HCT116 (cell line): ENCODE data around the gene OIT3. TPM values are rescaled to one million over a fixed set of nuclear protein-coding genes. Genes with fewer than 3 reads are reported as not detected.

Source experiments
- ATAC-seq: fragments of 200-7000 bp; cut with Tn5 transposase; 2 replicates; pipeline ENCODE4 v1.9.1; 2020; ENCODE audit warnings: mild to moderate bottlenecking, moderate library complexity
- BruUV-seq: library from RNA; stranded (reverse); fragments of 400-500 nt; replicated peaks from 2 replicates; lab custom pipeline; 2021; lab: Mats Ljungman, UMichigan
- CTCF ChIA-PET: fragments of 300-600 bp; sonication (Branson Sonifier 250); formaldehyde crosslinking; loops from one replicate; lab custom pipeline; 2021; ENCODE audit warnings: antibody characterized with exemption; lab: Charles Lee
- POLR2A ChIA-PET: fragments of 300-600, 350-600 bp; sonication (Branson Sonifier 250); formaldehyde crosslinking; loops from one replicate; lab custom pipeline; 2021; ENCODE audit warnings: antibody characterized with exemption; lab: Charles Lee
- RAD21 ChIA-PET, 2 experiments: fragments of 300-600 bp; sonication (Branson Sonifier 250); formaldehyde crosslinking; loops; one replicate each; lab custom pipeline; 2023; ENCODE audit warnings: low total read pairs in 2 of 2; ENCODE audit not compliant: uncharacterized antibody in 2 of 2, unreplicated experiment in 2 of 2, low non-redundant PET in 1 of 2; lab: Charles Lee
- DNase-seq: peaks from one replicate; pipeline ENCODE4 v3.0.0-alpha.2; 2010; ENCODE audit warnings: low read depth, low spot score
- H2AFZ ChIP-seq: fragments of 200-600 bp; shearing (Covaris generic), sonication (generic); 2 replicates; pipeline ENCODE4 v1.6.1; 2017; ENCODE audit warnings: low read depth, mixed run types, mixed read lengths, antibody characterized with exemption, low read length; ENCODE audit not compliant: poor library complexity, severe bottlenecking
- H3K27ac ChIP-seq: 2 replicates; pipeline ENCODE4 v1.5.1; 2012; ENCODE audit warnings: low read depth, low read length
- H3K27me3 ChIP-seq: fragments of 200-600 bp; sonication (generic); 2 replicates; pipeline ENCODE4 v1.6.1; 2016; ENCODE audit warnings: mixed run types, low read length, mixed read lengths; ENCODE audit not compliant: insufficient read depth
- H3K36me3 ChIP-seq, 2 experiments: fragments of 200-500 bp in 1 of 2; fragments of 200-600 bp in 1 of 2; sonication (Bioruptor generic) in 1 of 2; sonication (generic) in 1 of 2; 2 replicates each; pipeline versions ENCODE4 v1.5.1 to v1.6.1; 2014 to 2016; ENCODE audit warnings: low read length in 2 of 2, inconsistent platforms in 1 of 2, mixed read lengths in 1 of 2, mixed run types in 1 of 2; ENCODE audit not compliant: insufficient read depth in 2 of 2, control insufficient read depth in 1 of 2
- H3K4me1 ChIP-seq, 2 experiments: fragments of 200-600 bp in 1 of 2; sonication (generic) in 1 of 2; 2 replicates each; pipeline versions ENCODE4 v1.5.1 to v1.6.1; 2012 to 2017; ENCODE audit warnings: low read length in 2 of 2, inconsistent platforms in 1 of 2, mild to moderate bottlenecking in 1 of 2, mixed read lengths in 1 of 2, mixed run types in 1 of 2, moderate library complexity in 1 of 2; ENCODE audit not compliant: insufficient read depth in 2 of 2, control insufficient read depth in 1 of 2
- H3K4me2 ChIP-seq: fragments of 200-600 bp; sonication (generic); 2 replicates; pipeline ENCODE4 v1.6.1; 2017; ENCODE audit warnings: mixed run types, low read length, mixed read lengths
- H3K4me3 ChIP-seq, 2 experiments: fragments of 200-600 bp in 1 of 2; sonication (generic) in 1 of 2; replicated peaks in 1 of 2; 2 replicates each; pipeline ENCODE4 v1.5.1; 2011 to 2016; ENCODE audit warnings: low read length in 2 of 2, control low read depth in 1 of 2, low read depth in 1 of 2, mild to moderate bottlenecking in 1 of 2, mixed read lengths in 1 of 2, mixed run types in 1 of 2
- H3K79me2 ChIP-seq: fragments of 200-600 bp; sonication (generic); 2 replicates; pipeline ENCODE4 v1.6.1; 2017; ENCODE audit warnings: mild to moderate bottlenecking, mixed run types, low read length, moderate library complexity, mixed read lengths; ENCODE audit not compliant: insufficient read depth
- H3K9ac ChIP-seq: fragments of 200-600 bp; sonication (generic); 2 replicates; pipeline ENCODE4 v1.6.1; 2016; ENCODE audit warnings: low read length, mixed read lengths
- H3K9me2 ChIP-seq: fragments of 200-600 bp; sonication (generic), shearing (Covaris generic); 2 replicates; pipeline ENCODE4 v1.6.1; 2017; ENCODE audit warnings: mixed run types, mild to moderate bottlenecking, moderate library complexity; ENCODE audit not compliant: insufficient read depth
- H3K9me3 ChIP-seq, 2 experiments: fragments of 200-500 bp in 1 of 2; fragments of 200-600 bp in 1 of 2; sonication (Bioruptor generic) in 1 of 2; sonication (generic) in 1 of 2; 2 replicates each; pipeline ENCODE4 v1.6.1; 2014 to 2017; ENCODE audit warnings: low read length in 2 of 2, mixed read lengths in 2 of 2, inconsistent platforms in 1 of 2, low read depth in 1 of 2, mild to moderate bottlenecking in 1 of 2, mixed run types in 1 of 2, moderate library complexity in 1 of 2; ENCODE audit not compliant: control insufficient read depth in 1 of 2, insufficient read depth in 1 of 2
- H4K20me1 ChIP-seq: fragments of 200-600 bp; sonication (generic), shearing (Covaris generic); 2 replicates; pipeline ENCODE4 v1.6.1; 2017; ENCODE audit warnings: mixed run types, mild to moderate bottlenecking, moderate library complexity; ENCODE audit not compliant: insufficient read depth
- CBX3 ChIP-seq: IDR thresholded peaks from 2 replicates; pipeline ENCODE4 v1.6.1; 2012; ENCODE audit warnings: low read depth
- CEBPB ChIP-seq: IDR thresholded peaks from 2 replicates; pipeline ENCODE4 v1.6.1; 2012; ENCODE audit warnings: low read depth
- EGR1 ChIP-seq: IDR thresholded peaks from 2 replicates; pipeline ENCODE4 v1.6.1; 2012; ENCODE audit warnings: low read depth
- EZH2phosphoT487 ChIP-seq: fragments of 200-600 bp; IDR thresholded peaks from 2 replicates; pipeline ENCODE4 v1.6.1; 2018; ENCODE audit warnings: antibody characterized with exemption, borderline replicate concordance
- POLR2AphosphoS5 ChIP-seq: IDR thresholded peaks from 2 replicates; pipeline ENCODE4 v1.6.1; 2011; ENCODE audit warnings: mild to moderate bottlenecking, low read depth, low read length, moderate library complexity
- RAD21 ChIP-seq: IDR thresholded peaks from 2 replicates; pipeline ENCODE4 v1.6.1; 2012; ENCODE audit warnings: low read depth, mild to moderate bottlenecking
- SIN3A ChIP-seq: IDR thresholded peaks from 2 replicates; pipeline ENCODE4 v1.6.1; 2012; ENCODE audit warnings: low read depth
- SP1 ChIP-seq: IDR thresholded peaks from 2 replicates; pipeline ENCODE4 v1.6.1; 2012; ENCODE audit warnings: low read depth
- TCF7L2 ChIP-seq: IDR thresholded peaks from 2 replicates; pipeline ENCODE4 v1.7.0; 2011; ENCODE audit warnings: borderline replicate concordance, inconsistent platforms; ENCODE audit not compliant: insufficient read depth, insufficient read length; ENCODE audit errors: extremely low read depth
- YY1 ChIP-seq: IDR thresholded peaks from 2 replicates; pipeline ENCODE4 v1.6.1; 2011; ENCODE audit warnings: low read length, low read depth, moderate library complexity, mild to moderate bottlenecking; ENCODE audit not compliant: insufficient replicate concordance; ENCODE audit errors: extremely low read depth
- intact Hi-C: fragments of 100-400 bp; cut with micrococcal nuclease; formaldehyde crosslinking; loops from 2 replicates; pipeline ENCODE4 v1.10.0; 2022
- total RNA-seq: library from RNA; stranded (reverse); gene quantifications from one replicate; pipeline ENCODE4 v1.2.1, GENCODE V29; 2021; ENCODE audit not compliant: unreplicated experiment
- TF ChIP-seq, protein P1 (sequence below), 3 experiments: fragments of 200-600 bp in 1 of 3; sonication (generic) in 1 of 3; IDR thresholded peaks in 2 of 3; conservative IDR thresholded peaks in 1 of 3; 2 replicates each; pipeline ENCODE4 v1.5.1; 2012 to 2017; ENCODE audit warnings: low read depth in 2 of 3, low read length in 2 of 3, antibody characterized with exemption in 1 of 3, borderline replicate concordance in 1 of 3, control low read depth in 1 of 3, mild to moderate bottlenecking in 1 of 3, mixed read lengths in 1 of 3, mixed run types in 1 of 3, moderate library complexity in 1 of 3; ENCODE audit not compliant: insufficient read depth in 1 of 3
- TF ChIP-seq, protein P2 (sequence below): IDR thresholded peaks from 2 replicates; pipeline ENCODE4 v1.6.1; 2012; ENCODE audit warnings: low read depth

OIT3 gene
- total RNA-seq, 1 experiment from 2014 or later: not detected

GRCh38 chr10:72883861-72884260 is 9.7 kb upstream of the OIT3 start:
- Histone ChIP-seq H4K20me1 (no peaks in the 10 kb centered on the region), H3K9me2 (no peaks in the 10 kb centered on the region), H3K4me1 (no peaks in the 10 kb centered on the region), H3K79me2 (no peaks in the 10 kb centered on the region), H3K36me3 (peaks cover 2 to 8% of the 10 kb centered on the region in 2 experiments; a peak in 1 of 4 replicates), H3K4me3 (no peak overlapping the region), H3K27me3 (no peaks in the 10 kb centered on the region), H3K27ac (no peak overlapping the region), H3K9ac (no peak overlapping the region), H2AFZ (no peak overlapping the region), H3K4me2 (no peak overlapping the region), H3K9me3 (peaks cover 0 to 4% of the 10 kb centered on the region in 2 experiments; a peak in 1 of 4 replicates)
- ChIA-PET CTCF (no interaction called here), RAD21 (no interaction called here), POLR2A (no interaction called here)
- DNase-seq: no peak
- ATAC-seq: no peak
- no peak for TF ChIP-seq CBX3
- TF ChIP-seq TCF7L2: no peak
- TF ChIP-seq, protein P1, sequence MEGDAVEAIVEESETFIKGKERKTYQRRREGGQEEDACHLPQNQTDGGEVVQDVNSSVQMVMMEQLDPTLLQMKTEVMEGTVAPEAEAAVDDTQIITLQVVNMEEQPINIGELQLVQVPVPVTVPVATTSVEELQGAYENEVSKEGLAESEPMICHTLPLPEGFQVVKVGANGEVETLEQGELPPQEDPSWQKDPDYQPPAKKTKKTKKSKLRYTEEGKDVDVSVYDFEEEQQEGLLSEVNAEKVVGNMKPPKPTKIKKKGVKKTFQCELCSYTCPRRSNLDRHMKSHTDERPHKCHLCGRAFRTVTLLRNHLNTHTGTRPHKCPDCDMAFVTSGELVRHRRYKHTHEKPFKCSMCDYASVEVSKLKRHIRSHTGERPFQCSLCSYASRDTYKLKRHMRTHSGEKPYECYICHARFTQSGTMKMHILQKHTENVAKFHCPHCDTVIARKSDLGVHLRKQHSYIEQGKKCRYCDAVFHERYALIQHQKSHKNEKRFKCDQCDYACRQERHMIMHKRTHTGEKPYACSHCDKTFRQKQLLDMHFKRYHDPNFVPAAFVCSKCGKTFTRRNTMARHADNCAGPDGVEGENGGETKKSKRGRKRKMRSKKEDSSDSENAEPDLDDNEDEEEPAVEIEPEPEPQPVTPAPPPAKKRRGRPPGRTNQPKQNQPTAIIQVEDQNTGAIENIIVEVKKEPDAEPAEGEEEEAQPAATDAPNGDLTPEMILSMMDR (IDR thresholded peaks at IDR 0.05 in 2 of 3, conservative IDR thresholded peaks at IDR 0.05 in 1 of 3; ENCODE audit: borderline replicate concordance in 1 of 3, insufficient read depth in 1 of 3, low read depth in 2 of 3, low read length in 2 of 3): no peak
- no peak for TF ChIP-seq POLR2AphosphoS5
- no peak for TF ChIP-seq SP1
- no peak for TF ChIP-seq RAD21
- TF ChIP-seq SIN3A: no peak
- TF ChIP-seq, protein P2, sequence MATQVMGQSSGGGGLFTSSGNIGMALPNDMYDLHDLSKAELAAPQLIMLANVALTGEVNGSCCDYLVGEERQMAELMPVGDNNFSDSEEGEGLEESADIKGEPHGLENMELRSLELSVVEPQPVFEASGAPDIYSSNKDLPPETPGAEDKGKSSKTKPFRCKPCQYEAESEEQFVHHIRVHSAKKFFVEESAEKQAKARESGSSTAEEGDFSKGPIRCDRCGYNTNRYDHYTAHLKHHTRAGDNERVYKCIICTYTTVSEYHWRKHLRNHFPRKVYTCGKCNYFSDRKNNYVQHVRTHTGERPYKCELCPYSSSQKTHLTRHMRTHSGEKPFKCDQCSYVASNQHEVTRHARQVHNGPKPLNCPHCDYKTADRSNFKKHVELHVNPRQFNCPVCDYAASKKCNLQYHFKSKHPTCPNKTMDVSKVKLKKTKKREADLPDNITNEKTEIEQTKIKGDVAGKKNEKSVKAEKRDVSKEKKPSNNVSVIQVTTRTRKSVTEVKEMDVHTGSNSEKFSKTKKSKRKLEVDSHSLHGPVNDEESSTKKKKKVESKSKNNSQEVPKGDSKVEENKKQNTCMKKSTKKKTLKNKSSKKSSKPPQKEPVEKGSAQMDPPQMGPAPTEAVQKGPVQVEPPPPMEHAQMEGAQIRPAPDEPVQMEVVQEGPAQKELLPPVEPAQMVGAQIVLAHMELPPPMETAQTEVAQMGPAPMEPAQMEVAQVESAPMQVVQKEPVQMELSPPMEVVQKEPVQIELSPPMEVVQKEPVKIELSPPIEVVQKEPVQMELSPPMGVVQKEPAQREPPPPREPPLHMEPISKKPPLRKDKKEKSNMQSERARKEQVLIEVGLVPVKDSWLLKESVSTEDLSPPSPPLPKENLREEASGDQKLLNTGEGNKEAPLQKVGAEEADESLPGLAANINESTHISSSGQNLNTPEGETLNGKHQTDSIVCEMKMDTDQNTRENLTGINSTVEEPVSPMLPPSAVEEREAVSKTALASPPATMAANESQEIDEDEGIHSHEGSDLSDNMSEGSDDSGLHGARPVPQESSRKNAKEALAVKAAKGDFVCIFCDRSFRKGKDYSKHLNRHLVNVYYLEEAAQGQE: no peak
- TF ChIP-seq CEBPB: no peak
- TF ChIP-seq YY1: no peak
- TF ChIP-seq EGR1: no peak
- TF ChIP-seq EZH2phosphoT487: no peak
- no TSS peak for BruUV-seq
- intact Hi-C loops: no loop called here
